Uterus (tissue), 4 donors: ENCODE results near the gene PLEKHB2. TPM values are rescaled to one million over a fixed set of nuclear protein-coding genes. Genes with fewer than 3 reads are reported as not detected.
"Not testable (repeated sequence)": the region's sequence is repeated elsewhere in the genome, so short reads cannot be mapped to it uniquely, and the experiment has no call there.

ENCODE experiments used
- DNase-seq, 2 donors: peaks; one replicate each; pipeline ENCODE4 v3.0.0-alpha.2; 2019 to 2020
- H3K27ac ChIP-seq, 2 donors: fragments of 200-600 bp; sonication (generic); 1 replicate in 1 of 2; 2 replicates in 1 of 2; pipeline ENCODE4 v1.5.1; 2016 to 2018
- H3K27me3 ChIP-seq, 2 donors: fragments of 200-600 bp; sonication (generic); one replicate each; pipeline ENCODE4 v1.5.1; 2018 to 2019; ENCODE audit warnings: control low read depth in 1 of 2
- H3K36me3 ChIP-seq, 2 donors: fragments of 200-600 bp; sonication (generic); one replicate each; pipeline ENCODE4 v1.5.1; 2019; ENCODE audit warnings: control low read depth in 1 of 2
- H3K4me1 ChIP-seq, 2 donors: fragments of 200-600 bp; sonication (generic); one replicate each; pipeline ENCODE4 v1.5.1; 2018 to 2019; ENCODE audit warnings: control low read depth in 1 of 2
- H3K4me3 ChIP-seq, 2 donors: fragments of 200-600 bp; sonication (generic); 1 replicate in 1 of 2; 2 replicates in 1 of 2; pipeline ENCODE4 v1.5.1; 2018 to 2019; ENCODE audit warnings: mild to moderate bottlenecking in 1 of 2
- H3K9me3 ChIP-seq, 2 donors: fragments of 200-600 bp; sonication (generic); one replicate each; pipeline ENCODE4 v1.5.1; 2019; ENCODE audit warnings: control low read depth in 1 of 2
- POLR2A ChIP-seq, 2 donors: fragments of 450-650 bp; IDR thresholded peaks; one replicate each; pipeline ENCODE4 v1.6.1; 2016; ENCODE audit warnings: antibody characterized with exemption in 2 of 2, mild to moderate bottlenecking in 1 of 2, moderate library complexity in 1 of 2
- intact Hi-C: fragments of 100-400 bp; cut with DNase I; formaldehyde crosslinking; loops from one replicate; pipeline ENCODE4 v1.15.1; 2023; ENCODE audit warnings: low total_unique reads
- total RNA-seq, 4 donors: library from RNA; depleted of rRNA in 3 of 4; stranded (reverse); fragments of >200 nt in 3 of 4; gene quantifications; one replicate each; pipeline versions ENCODE4 v1.1.0 to v1.2.4, GENCODE V29; 2014 to 2023
- TF ChIP-seq, protein P1 (sequence below), 4 experiments: fragments of 200-600 bp in 2 of 4; fragments of 450-650 bp in 2 of 4; sonication (generic) in 2 of 4; IDR thresholded peaks; one replicate each; pipeline ENCODE4 v1.5.1; 2016 to 2019; ENCODE audit warnings: antibody characterized with exemption in 4 of 4, mild to moderate bottlenecking in 2 of 4, moderate library complexity in 1 of 4
- donor health status: DM: yes; HTN: yes; CAD: no.

PLEKHB2 gene
- total RNA-seq, 4 donors from 2014 or later: 11.8 to 58.9 (median 17.9) TPM

DNA sequence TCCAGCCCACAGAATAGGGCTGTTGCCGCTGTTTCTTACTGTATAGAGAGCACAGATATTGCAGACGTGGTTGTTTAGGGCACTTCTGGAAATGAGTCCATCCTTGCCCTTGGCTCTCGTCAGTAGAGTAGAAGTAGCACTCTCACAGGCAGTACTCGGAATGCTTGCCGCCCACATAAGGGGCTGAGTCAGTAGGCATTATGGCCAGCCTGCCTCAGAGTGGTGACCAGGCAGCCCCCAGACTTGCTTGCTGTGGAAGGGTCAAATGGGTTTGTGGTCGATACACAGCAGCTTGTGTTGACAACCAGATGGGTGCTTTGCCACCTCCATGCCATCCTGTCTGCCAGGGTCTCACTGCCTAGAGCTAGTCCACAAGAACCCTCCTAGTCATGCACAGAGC is 38.7 kb downstream of the PLEKHB2 start:
- no peak overlapping the region for H3K4me3 ChIP-seq
- H3K4me1 ChIP-seq: no peaks in the 10 kb centered on the region
- H3K36me3 ChIP-seq: no peaks in the 10 kb centered on the region
- H3K9me3 ChIP-seq: no peaks in the 10 kb centered on the region
- no peak for DNase-seq
- intact Hi-C loops: no loop called here
- no peak for TF ChIP-seq POLR2A (IDR thresholded peaks at IDR 0.05)
- TF ChIP-seq, protein P1, sequence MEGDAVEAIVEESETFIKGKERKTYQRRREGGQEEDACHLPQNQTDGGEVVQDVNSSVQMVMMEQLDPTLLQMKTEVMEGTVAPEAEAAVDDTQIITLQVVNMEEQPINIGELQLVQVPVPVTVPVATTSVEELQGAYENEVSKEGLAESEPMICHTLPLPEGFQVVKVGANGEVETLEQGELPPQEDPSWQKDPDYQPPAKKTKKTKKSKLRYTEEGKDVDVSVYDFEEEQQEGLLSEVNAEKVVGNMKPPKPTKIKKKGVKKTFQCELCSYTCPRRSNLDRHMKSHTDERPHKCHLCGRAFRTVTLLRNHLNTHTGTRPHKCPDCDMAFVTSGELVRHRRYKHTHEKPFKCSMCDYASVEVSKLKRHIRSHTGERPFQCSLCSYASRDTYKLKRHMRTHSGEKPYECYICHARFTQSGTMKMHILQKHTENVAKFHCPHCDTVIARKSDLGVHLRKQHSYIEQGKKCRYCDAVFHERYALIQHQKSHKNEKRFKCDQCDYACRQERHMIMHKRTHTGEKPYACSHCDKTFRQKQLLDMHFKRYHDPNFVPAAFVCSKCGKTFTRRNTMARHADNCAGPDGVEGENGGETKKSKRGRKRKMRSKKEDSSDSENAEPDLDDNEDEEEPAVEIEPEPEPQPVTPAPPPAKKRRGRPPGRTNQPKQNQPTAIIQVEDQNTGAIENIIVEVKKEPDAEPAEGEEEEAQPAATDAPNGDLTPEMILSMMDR (IDR thresholded peaks at IDR 0.05): no peak
- H3K27ac ChIP-seq: no peak overlapping the region
- no peaks in the 10 kb centered on the region for H3K27me3 ChIP-seq

DNA sequence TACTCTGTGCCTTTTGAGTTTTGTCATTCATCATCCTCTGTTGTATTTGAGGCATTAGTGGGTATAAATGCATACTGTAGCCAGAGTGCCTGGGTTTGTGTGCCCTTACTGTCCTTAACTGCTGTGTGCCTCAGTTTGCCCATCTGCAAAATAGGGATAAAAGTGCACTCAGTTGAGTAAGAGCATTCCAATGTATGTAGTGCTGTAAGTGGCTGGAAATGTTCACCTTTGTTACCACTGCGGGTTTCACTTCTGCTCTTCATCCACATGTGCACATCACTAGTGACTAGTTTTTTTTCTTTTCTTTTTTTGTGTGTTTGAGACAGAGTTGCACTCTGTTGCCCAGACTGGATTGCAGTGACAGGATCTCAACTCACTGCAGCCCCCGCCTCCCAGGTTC is 39.9 kb downstream of the PLEKHB2 start:
- Histone ChIP-seq H3K27ac (no peak overlapping the region), H3K9me3 (no peaks in the 10 kb centered on the region), H3K27me3 (no peaks in the 10 kb centered on the region), H3K4me3 (no peak overlapping the region), H3K4me1 (no peaks in the 10 kb centered on the region), H3K36me3 (no peaks in the 10 kb centered on the region)
- no peak for TF ChIP-seq POLR2A (IDR thresholded peaks at IDR 0.05)
- TF ChIP-seq, protein P1 (IDR thresholded peaks at IDR 0.05): no peak
- intact Hi-C loops: no loop called here
- no peak for DNase-seq

DNA sequence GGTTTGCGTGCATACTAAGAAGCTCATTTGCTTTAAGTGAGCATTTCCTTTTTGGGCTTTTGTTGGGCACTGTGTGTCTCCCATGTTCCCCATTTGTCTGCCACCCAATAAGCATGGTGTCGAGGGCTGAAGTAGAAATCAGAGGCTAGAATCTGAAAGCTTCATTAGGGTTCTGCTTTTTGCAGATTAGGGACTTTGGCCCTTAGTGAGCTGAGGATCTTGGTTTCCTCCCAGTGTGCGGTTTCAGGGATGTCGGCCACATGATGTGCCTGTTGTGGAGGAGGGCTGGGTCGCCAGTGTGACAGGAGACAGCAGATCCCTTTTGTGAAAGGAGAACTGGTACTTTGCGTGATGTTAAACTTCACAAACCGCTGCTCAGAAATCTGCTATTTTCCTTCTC is 41.1 kb downstream of the PLEKHB2 start:
- no peak overlapping the region for H3K27ac ChIP-seq
- H3K4me1 ChIP-seq: no peaks in the 10 kb centered on the region
- no peak overlapping the region for H3K4me3 ChIP-seq
- no peaks in the 10 kb centered on the region for H3K9me3 ChIP-seq
- intact Hi-C loops: no loop called here
- no peak for DNase-seq
- no peak for TF ChIP-seq POLR2A (IDR thresholded peaks at IDR 0.05)
- TF ChIP-seq, protein P1 (IDR thresholded peaks at IDR 0.05): no peak
- no peaks in the 10 kb centered on the region for H3K36me3 ChIP-seq
- no peaks in the 10 kb centered on the region for H3K27me3 ChIP-seq

DNA sequence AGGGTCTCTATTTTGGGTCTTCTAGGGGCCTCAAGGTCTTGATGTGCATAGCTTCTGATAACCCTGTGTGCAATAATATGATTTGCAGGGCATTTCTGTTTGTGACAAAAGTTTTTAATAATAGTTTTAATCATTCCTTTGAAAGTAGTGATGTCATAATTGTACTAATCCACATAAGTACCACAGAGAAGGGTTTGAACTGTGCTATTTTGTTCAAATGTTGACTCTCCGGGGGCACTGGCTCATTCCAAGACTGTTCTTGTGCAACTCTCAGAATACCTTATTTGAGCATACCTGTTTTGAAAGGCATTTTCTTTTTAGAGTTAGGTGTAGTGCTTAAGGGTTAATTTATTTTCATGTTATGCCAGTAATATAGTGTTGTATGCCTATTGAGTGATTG is 41.6 kb downstream of the PLEKHB2 start:
- H3K4me3 ChIP-seq: no peak overlapping the region
- no peak for TF ChIP-seq POLR2A (IDR thresholded peaks at IDR 0.05)
- TF ChIP-seq, protein P1 (IDR thresholded peaks at IDR 0.05): no peak
- no peaks in the 10 kb centered on the region for H3K27me3 ChIP-seq
- H3K27ac ChIP-seq: no peak overlapping the region
- no peaks in the 10 kb centered on the region for H3K9me3 ChIP-seq
- no peaks in the 10 kb centered on the region for H3K4me1 ChIP-seq
- H3K36me3 ChIP-seq: no peaks in the 10 kb centered on the region
- intact Hi-C loops: no loop called here
- no peak for DNase-seq

DNA sequence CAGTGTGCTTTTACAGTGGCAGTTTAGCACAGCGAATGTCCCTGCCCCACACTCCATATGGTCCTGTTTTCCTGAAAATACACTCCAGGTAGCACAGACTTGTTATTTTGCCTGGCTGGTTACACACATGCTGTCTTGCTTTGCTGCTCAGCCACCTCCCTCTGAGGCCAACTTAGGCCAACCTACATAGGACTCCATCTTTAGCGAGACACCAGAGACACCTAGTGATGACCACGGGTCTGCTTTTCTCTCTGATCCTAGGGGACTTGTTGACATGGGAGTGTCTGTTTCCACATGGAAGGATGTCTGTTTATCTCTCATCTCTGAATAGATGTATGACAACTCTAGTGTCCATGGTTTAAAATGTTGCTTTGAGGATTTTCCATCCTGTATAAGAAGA is 43.3 kb downstream of the PLEKHB2 start:
- no peak for DNase-seq
- no peak overlapping the region for H3K27ac ChIP-seq
- H3K27me3 ChIP-seq: no peaks in the 10 kb centered on the region
- H3K4me3 ChIP-seq: no peak overlapping the region
- intact Hi-C loops: no loop called here
- no peaks in the 10 kb centered on the region for H3K4me1 ChIP-seq
- H3K9me3 ChIP-seq: no peaks in the 10 kb centered on the region
- no peaks in the 10 kb centered on the region for H3K36me3 ChIP-seq
- no peak for TF ChIP-seq POLR2A (IDR thresholded peaks at IDR 0.05)
- TF ChIP-seq, protein P1 (IDR thresholded peaks at IDR 0.05): no peak

DNA sequence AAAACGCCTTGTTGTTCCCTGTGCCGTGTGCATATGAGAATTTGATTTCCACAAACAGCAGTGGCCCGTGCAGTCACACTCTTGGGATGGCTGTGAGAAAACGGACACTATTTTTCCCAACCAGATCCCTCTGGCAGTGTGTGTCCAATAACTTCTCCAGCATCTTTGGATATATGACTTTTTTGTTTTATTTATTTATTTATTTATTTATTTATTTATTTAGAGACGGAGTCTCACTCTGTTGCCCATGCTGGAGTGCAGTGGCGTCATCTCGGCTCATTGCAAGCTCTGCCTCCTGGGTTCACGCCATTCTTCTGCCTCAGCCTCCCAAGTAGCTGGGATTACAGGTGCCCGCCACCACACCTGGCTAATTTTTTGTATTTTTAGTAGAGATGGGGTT is 45.0 kb downstream of the PLEKHB2 start:
- H3K4me1 ChIP-seq, H3K36me3 ChIP-seq, H3K4me3 ChIP-seq, H3K27me3 ChIP-seq, H3K27ac ChIP-seq, intact Hi-C loops, DNase-seq, H3K9me3 ChIP-seq: not testable (repeated sequence)
